ENCODE data around the gene COQ10A. TPM values are rescaled to one million over a fixed set of nuclear protein-coding genes. Genes with fewer than 3 reads are reported as not detected.

COQ10A gene
- total and polyA plus RNA-seq, 9 of the 15 experiments (the other 6 are each of a cell fraction or from before 2014, with no cell fraction given) = 3.1 to 26.4 (median 12.7) TPM

- TF ChIP-seq ZNF408 (CRISPR knock-in tag; IDR thresholded peaks at IDR 0.05; ENCODE audit: low read depth) (no peak), ESRRA (IDR thresholded peaks at IDR 0.05; ENCODE audit: borderline replicate concordance, low read depth) (peak; percentile 99; the same call in 1 of the 2 replicates), FOSL1 (tag; conservative IDR thresholded peaks at IDR 0.05) (no peak), ADNP (tag; IDR thresholded peaks at IDR 0.05) (no peak), HNRNPLL (IDR thresholded peaks at IDR 0.05; ENCODE audit: low read depth, low read length, poor library complexity, severe bottlenecking) (peak; percentile 92), ZNF311 (CRISPR knock-in tag; IDR thresholded peaks at IDR 0.05) (no peak), NFYB (IDR thresholded peaks at IDR 0.05; ENCODE audit: extremely low read depth, insufficient read length) (peak; percentile 75), DACH1 (IDR thresholded peaks at IDR 0.05; ENCODE audit: partially characterized antibody) (no peak), SREBF1 (IDR thresholded peaks at IDR 0.05; ENCODE audit: borderline replicate concordance, low read depth, low read length) (no peak), TAF1 (IDR thresholded peaks at IDR 0.05; ENCODE audit: control insufficient read depth, extremely low read depth, insufficient read depth, low read length, severe bottlenecking) (peak; percentile 57), RCOR1 (IDR thresholded peaks at IDR 0.05; ENCODE audit: borderline replicate concordance in 1 of 2, low read depth in 2 of 2, low read length in 2 of 2) (peak in 1 of 2 experiments; percentile 8; a peak in 1 of 4 replicates), U2AF2 (optimal IDR thresholded peaks at IDR 0.05; ENCODE audit: low read depth, low read length) (no peak), MTA1 (IDR thresholded peaks at IDR 0.05; ENCODE audit: borderline replicate concordance) (no peak), ZNF217 (CRISPR knock-in tag; IDR thresholded peaks at IDR 0.05) (no peak), NRF1 (conservative IDR thresholded peaks at IDR 0.05 in 1 of 2, IDR thresholded peaks at IDR 0.05 in 1 of 2) (peak; percentile 87 to 88), SMARCA5 (IDR thresholded peaks at IDR 0.05) (no peak), ZNF778 (CRISPR knock-in tag; IDR thresholded peaks at IDR 0.05) (no peak), BCOR (IDR thresholded peaks at IDR 0.05) (no peak), KLF10 (CRISPR knock-in tag; IDR thresholded peaks at IDR 0.05) (no peak), CBX1 (IDR thresholded peaks at IDR 0.05; ENCODE audit: low read depth) (peak; percentile 36; the same call in 1 of the 2 replicates), HMG20A (CRISPR knock-in tag; conservative IDR thresholded peaks at IDR 0.05) (no peak), NFRKB (IDR thresholded peaks at IDR 0.05; ENCODE audit: low read depth) (no peak), TSHZ1 (CRISPR knock-in tag; IDR thresholded peaks at IDR 0.05) (no peak)
- TF ChIP-seq, protein P1, sequence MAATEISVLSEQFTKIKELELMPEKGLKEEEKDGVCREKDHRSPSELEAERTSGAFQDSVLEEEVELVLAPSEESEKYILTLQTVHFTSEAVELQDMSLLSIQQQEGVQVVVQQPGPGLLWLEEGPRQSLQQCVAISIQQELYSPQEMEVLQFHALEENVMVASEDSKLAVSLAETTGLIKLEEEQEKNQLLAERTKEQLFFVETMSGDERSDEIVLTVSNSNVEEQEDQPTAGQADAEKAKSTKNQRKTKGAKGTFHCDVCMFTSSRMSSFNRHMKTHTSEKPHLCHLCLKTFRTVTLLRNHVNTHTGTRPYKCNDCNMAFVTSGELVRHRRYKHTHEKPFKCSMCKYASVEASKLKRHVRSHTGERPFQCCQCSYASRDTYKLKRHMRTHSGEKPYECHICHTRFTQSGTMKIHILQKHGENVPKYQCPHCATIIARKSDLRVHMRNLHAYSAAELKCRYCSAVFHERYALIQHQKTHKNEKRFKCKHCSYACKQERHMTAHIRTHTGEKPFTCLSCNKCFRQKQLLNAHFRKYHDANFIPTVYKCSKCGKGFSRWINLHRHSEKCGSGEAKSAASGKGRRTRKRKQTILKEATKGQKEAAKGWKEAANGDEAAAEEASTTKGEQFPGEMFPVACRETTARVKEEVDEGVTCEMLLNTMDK (IDR thresholded peaks at IDR 0.05; ENCODE audit: borderline replicate concordance, insufficient read depth, low read depth, low read length, poor library complexity, severe bottlenecking) = no peak
Observed at GRCh38 chr12:56299853-56300643, 33.3 kb downstream of the COQ10A start, which contains the start of gene CS (continued).

Measured in K562 (cell line).